Panc1 (cell line): ENCODE measurements around the gene S100PBP. TPM values are rescaled to one million over a fixed set of nuclear protein-coding genes. Genes with fewer than 3 reads are reported as not detected.
"Not testable (repeated sequence)": the region's sequence is repeated elsewhere in the genome, so short reads cannot be mapped to it uniquely, and the experiment has no call there.

ENCODE experiments used
- ATAC-seq: fragments of 200-7000 bp; cut with Tn5 transposase; 2 replicates; pipeline ENCODE4 v1.9.1; 2020; ENCODE audit warnings: mild to moderate bottlenecking, moderate library complexity
- BruUV-seq: library from RNA; stranded (reverse); fragments of 400-500 nt; replicated peaks from 2 replicates; lab custom pipeline; 2021; lab: Mats Ljungman, UMichigan
- CTCF ChIA-PET: fragments of 300-600 bp; sonication (Branson Sonifier 250); formaldehyde crosslinking; loops from one replicate; lab custom pipeline; 2022; ENCODE audit warnings: antibody characterized with exemption; lab: Charles Lee
- POLR2A ChIA-PET: fragments of 300-600 bp; sonication (Branson Sonifier 250); formaldehyde crosslinking; loops from one replicate; lab custom pipeline; 2022; ENCODE audit warnings: antibody characterized with exemption; lab: Charles Lee
- DNase-seq: peaks from one replicate; pipeline ENCODE4 v3.0.0-alpha.2; 2010; ENCODE audit warnings: low read depth, low spot score
- H3K27ac ChIP-seq: 2 replicates; pipeline ENCODE4 v1.5.1; 2011; ENCODE audit warnings: mild to moderate bottlenecking, low read length, inconsistent platforms
- H3K27me3 ChIP-seq: fragments of 200-500 bp; sonication (Bioruptor generic); 2 replicates; pipeline ENCODE4 v1.6.0; 2014; ENCODE audit warnings: low read length, inconsistent platforms; ENCODE audit not compliant: control insufficient read depth, insufficient read depth
- H3K36me3 ChIP-seq: fragments of 200-500 bp; sonication (Bioruptor generic); 2 replicates; pipeline ENCODE4 v1.5.1; 2014; ENCODE audit warnings: inconsistent platforms, mild to moderate bottlenecking, low read length, moderate library complexity; ENCODE audit not compliant: control insufficient read depth, insufficient read depth
- H3K4me1 ChIP-seq: 2 replicates; pipeline ENCODE4 v1.5.1; 2011; ENCODE audit warnings: inconsistent platforms, mild to moderate bottlenecking, low read length, moderate library complexity; ENCODE audit not compliant: control insufficient read depth, insufficient read depth
- H3K4me3 ChIP-seq, 2 experiments: 2 replicates each; pipeline ENCODE4 v1.5.1; 2011 to 2012; ENCODE audit warnings: low read depth in 2 of 2, low read length in 2 of 2, mild to moderate bottlenecking in 2 of 2, inconsistent platforms in 1 of 2, moderate library complexity in 1 of 2
- H3K9me3 ChIP-seq: fragments of 200-500 bp; sonication (Bioruptor generic); 2 replicates; pipeline ENCODE4 v1.5.1; 2014; ENCODE audit warnings: low read depth, mild to moderate bottlenecking, inconsistent platforms, low read length, moderate library complexity; ENCODE audit not compliant: control insufficient read depth, insufficient read depth
- POLR2AphosphoS5 ChIP-seq: IDR thresholded peaks from 2 replicates; pipeline ENCODE4 v1.6.1; 2012; ENCODE audit warnings: mild to moderate bottlenecking, low read depth, low read length, moderate library complexity
- SIN3A ChIP-seq: IDR thresholded peaks from 2 replicates; pipeline ENCODE4 v1.6.1; 2012; ENCODE audit warnings: low read depth, mild to moderate bottlenecking, low read length, moderate library complexity, borderline replicate concordance; ENCODE audit not compliant: insufficient read depth
- TCF7L2 ChIP-seq: IDR thresholded peaks from 2 replicates; pipeline ENCODE4 v1.6.1; 2011; ENCODE audit warnings: mild to moderate bottlenecking, low read depth, low read length, inconsistent platforms
- in situ Hi-C: cut with HindIII; loops from 2 replicates; pipeline ENCODE4 v1.10.0; 2016; ENCODE audit warnings: low sequenced_read_pairs, low pct_unique_long_range_greater_than_20kb
- intact Hi-C: fragments of 100-400 bp; cut with micrococcal nuclease; formaldehyde crosslinking; loops from one replicate; pipeline ENCODE4 v1.10.0; 2022; ENCODE audit not compliant: unreplicated experiment
- total RNA-seq: library from RNA; stranded (reverse); gene quantifications from one replicate; pipeline ENCODE4 v1.2.1, GENCODE V29; 2021; ENCODE audit not compliant: unreplicated experiment
- TF ChIP-seq, protein P1 (sequence below), 2 experiments: IDR thresholded peaks; 2 replicates each; pipeline ENCODE4 v1.6.1; 2011 to 2012; ENCODE audit warnings: low read depth in 2 of 2, control low read depth in 1 of 2, low read length in 1 of 2, mild to moderate bottlenecking in 1 of 2, moderate library complexity in 1 of 2; ENCODE audit not compliant: insufficient read depth in 1 of 2
- TF ChIP-seq, protein P2 (sequence below): fragments of 450-650 bp; IDR thresholded peaks from 2 replicates; pipeline ENCODE4 v1.5.1; 2017; ENCODE audit warnings: mild to moderate bottlenecking

Gene S100PBP
- total RNA-seq, 1 experiment from 2014 or later = 55.4 TPM

DNA sequence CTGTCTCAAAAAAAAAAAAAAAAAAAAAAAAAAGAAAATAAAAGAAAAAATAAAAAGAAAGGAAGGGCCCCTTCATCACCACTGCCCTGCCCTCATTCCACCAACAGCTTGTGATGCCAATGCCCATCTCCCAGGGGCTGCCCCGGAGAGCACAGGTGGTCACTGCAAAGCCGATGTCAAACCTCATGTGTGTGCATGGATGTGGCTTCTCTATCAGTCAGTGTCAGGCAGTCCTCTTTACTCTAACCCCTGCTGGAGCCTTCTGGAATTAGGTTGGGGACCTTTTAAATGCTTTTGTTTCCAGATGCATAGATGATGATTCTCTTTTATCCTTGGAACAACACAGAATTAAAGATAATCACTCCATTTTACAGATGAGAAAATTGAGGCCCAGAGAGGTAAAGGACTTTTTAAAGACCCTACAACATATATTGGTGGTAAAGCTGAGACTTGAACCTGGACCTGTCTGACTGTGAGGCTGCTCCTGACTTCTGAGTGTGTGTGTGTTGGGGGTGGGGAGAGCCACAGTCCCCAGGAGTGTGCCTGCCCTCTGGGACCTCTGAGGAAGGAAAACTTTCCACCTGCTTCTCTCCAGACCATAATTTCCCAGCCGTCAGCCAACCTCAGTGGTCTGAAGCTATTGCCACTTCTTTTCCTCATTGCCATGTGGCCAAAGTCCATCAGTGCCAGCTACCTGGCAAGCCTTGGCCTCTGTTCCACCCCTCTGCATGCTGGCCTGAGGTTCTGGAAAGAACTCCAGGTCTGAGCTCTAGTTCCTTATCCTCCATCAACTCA lies 86.7 kb downstream of the S100PBP start:
- TF ChIP-seq, protein P1, sequence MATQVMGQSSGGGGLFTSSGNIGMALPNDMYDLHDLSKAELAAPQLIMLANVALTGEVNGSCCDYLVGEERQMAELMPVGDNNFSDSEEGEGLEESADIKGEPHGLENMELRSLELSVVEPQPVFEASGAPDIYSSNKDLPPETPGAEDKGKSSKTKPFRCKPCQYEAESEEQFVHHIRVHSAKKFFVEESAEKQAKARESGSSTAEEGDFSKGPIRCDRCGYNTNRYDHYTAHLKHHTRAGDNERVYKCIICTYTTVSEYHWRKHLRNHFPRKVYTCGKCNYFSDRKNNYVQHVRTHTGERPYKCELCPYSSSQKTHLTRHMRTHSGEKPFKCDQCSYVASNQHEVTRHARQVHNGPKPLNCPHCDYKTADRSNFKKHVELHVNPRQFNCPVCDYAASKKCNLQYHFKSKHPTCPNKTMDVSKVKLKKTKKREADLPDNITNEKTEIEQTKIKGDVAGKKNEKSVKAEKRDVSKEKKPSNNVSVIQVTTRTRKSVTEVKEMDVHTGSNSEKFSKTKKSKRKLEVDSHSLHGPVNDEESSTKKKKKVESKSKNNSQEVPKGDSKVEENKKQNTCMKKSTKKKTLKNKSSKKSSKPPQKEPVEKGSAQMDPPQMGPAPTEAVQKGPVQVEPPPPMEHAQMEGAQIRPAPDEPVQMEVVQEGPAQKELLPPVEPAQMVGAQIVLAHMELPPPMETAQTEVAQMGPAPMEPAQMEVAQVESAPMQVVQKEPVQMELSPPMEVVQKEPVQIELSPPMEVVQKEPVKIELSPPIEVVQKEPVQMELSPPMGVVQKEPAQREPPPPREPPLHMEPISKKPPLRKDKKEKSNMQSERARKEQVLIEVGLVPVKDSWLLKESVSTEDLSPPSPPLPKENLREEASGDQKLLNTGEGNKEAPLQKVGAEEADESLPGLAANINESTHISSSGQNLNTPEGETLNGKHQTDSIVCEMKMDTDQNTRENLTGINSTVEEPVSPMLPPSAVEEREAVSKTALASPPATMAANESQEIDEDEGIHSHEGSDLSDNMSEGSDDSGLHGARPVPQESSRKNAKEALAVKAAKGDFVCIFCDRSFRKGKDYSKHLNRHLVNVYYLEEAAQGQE (IDR thresholded peaks at IDR 0.05; ENCODE audit: insufficient read depth in 1 of 2, low read depth in 2 of 2, low read length in 1 of 2) = no peak
- TF ChIP-seq POLR2AphosphoS5 (no peak), SIN3A (no peak), TCF7L2 (no peak)
- TF ChIP-seq, protein P2, sequence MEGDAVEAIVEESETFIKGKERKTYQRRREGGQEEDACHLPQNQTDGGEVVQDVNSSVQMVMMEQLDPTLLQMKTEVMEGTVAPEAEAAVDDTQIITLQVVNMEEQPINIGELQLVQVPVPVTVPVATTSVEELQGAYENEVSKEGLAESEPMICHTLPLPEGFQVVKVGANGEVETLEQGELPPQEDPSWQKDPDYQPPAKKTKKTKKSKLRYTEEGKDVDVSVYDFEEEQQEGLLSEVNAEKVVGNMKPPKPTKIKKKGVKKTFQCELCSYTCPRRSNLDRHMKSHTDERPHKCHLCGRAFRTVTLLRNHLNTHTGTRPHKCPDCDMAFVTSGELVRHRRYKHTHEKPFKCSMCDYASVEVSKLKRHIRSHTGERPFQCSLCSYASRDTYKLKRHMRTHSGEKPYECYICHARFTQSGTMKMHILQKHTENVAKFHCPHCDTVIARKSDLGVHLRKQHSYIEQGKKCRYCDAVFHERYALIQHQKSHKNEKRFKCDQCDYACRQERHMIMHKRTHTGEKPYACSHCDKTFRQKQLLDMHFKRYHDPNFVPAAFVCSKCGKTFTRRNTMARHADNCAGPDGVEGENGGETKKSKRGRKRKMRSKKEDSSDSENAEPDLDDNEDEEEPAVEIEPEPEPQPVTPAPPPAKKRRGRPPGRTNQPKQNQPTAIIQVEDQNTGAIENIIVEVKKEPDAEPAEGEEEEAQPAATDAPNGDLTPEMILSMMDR = no peak
- Histone ChIP-seq H3K36me3 (no peaks in the 10 kb centered on the region; the same call in 1 of the 2 replicates), H3K4me1 (0 out of 2 replicates have a peak, but pooled peaks cover 5% of the 10 kb centered on the region), H3K4me3 (no peak overlapping the region), H3K27ac (no peak overlapping the region), H3K27me3 (no peaks in the 10 kb centered on the region), H3K9me3 (no peaks in the 10 kb centered on the region)
- in situ Hi-C loops = no loop called here
- CTCF ChIA-PET = no interaction called here
- ATAC-seq (no peak), DNase-seq (no peak)
- POLR2A ChIA-PET = interaction anchor here (0.7 kb wide), 1 partner anchor 230 kb away, joined by 3 read pairs; no protein-coding TSS in a partner anchor
- BruUV-seq = no TSS peak
- intact Hi-C loops = no loop called here

DNA sequence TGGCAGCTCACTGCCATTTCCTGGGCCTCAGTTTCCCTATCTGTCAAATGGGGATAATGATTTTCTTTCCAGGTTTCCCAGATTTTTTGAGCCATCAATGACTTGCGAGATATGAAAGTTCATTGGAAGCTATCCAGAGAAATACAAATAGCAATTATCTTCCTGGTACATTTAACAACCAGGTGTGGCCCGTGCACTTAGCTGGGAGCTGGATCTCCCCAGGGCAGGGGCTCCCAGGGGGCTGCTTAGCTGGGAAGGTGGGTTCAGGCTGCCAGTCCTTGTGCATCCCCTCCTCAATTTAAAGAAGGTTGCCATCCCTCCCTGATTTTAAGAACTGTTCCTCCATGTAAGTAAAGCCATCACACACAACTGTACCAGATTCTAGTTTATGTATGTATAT lies 87.3 kb downstream of the S100PBP start:
- no TSS peak for BruUV-seq
- H3K9me3 ChIP-seq = no peaks in the 10 kb centered on the region
- in situ Hi-C loops = no loop called here
- ChIA-PET POLR2A (no interaction called here), CTCF (no interaction called here)
- no peak for DNase-seq
- no peak for TF ChIP-seq TCF7L2
- TF ChIP-seq SIN3A = no peak
- TF ChIP-seq, protein P1 (IDR thresholded peaks at IDR 0.05; ENCODE audit: insufficient read depth in 1 of 2, low read depth in 2 of 2, low read length in 1 of 2) = no peak
- TF ChIP-seq POLR2AphosphoS5 = no peak
- TF ChIP-seq, protein P2 = no peak
- no peak overlapping the region for H3K4me3 ChIP-seq
- H3K4me1 ChIP-seq = 0 out of 2 replicates have a peak, but pooled peaks cover 5% of the 10 kb centered on the region
- no peak for ATAC-seq
- no peak overlapping the region for H3K27ac ChIP-seq
- intact Hi-C loops = no loop called here
- H3K36me3 ChIP-seq = no peaks in the 10 kb centered on the region; the same call in 1 of the 2 replicates
- H3K27me3 ChIP-seq = no peaks in the 10 kb centered on the region

DNA sequence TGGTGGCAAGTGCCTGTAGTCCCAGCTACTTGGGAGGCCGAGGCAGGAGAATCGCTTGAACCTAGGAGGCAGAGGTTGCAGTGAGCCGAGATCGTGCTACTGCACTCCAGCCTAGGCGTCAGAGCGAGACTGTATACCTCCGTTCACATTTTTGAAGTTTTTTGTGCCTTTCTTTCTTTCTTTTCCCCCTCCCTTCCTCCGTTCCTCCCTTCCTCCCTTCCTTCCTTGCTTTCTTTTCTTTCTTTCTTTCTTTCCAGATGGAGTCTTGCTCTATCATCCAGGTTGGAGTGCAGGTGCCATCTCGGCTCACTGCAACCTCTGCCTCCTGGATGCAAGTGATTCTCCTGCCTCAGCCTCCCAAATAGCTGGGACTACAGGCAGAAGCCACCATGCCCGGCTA lies 88.1 kb downstream of the S100PBP start:
- in situ Hi-C loops, H3K4me3 ChIP-seq, H3K4me1 ChIP-seq, BruUV-seq, POLR2A ChIA-PET, DNase-seq, ATAC-seq, H3K27me3 ChIP-seq, H3K27ac ChIP-seq, intact Hi-C loops, CTCF ChIA-PET, H3K36me3 ChIP-seq, H3K9me3 ChIP-seq: not testable (repeated sequence)
